ENCODE data around the gene IRF4. TPM values are rescaled to one million over a fixed set of nuclear protein-coding genes. Genes with fewer than 3 reads are reported as not detected.
A peak's percentile ranks its signal among the peaks of the same experiment; 100 is the strongest.

The IRF4 gene
- total and polyA plus RNA-seq, 2 experiments from 2014 or later, result 1.3 to 1.9 TPM

DNA sequence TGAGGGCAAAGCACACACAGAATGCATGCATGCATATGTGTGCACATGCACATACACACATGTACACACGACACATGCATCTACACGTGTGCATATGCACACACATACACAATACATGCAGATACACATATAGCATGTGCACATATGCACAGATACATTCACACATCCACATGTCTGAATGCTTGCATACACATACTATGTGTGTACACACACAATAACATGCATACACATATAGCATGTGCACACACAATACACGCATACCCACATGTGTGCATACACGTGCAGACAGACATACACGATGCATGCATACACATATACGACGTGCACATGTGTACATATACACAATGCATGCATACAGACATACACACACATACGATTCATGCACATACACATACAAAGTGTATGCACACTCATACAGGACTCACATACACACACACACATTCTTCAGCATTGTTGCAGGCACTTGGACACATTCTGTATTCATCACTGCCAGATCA, 24.2 kb upstream of the IRF4 start:
- no peak overlapping the region for H3K4me3 Mint-ChIP-seq
- H3K4me2 ChIP-seq, result no peak overlapping the region
- peaks cover 9% of the 10 kb centered on the region; the same call in 1 of the 2 replicates for H3K4me1 ChIP-seq (ENCODE audit: insufficient read depth)
- no peak overlapping the region for H3K27ac Mint-ChIP-seq
- H3K9me2 ChIP-seq (ENCODE audit: insufficient read depth), result 0 out of 2 replicates have a peak, but pooled peaks cover 6% of the 10 kb centered on the region
- no peaks in the 10 kb centered on the region for H4K20me1 ChIP-seq (replicated peaks; ENCODE audit: insufficient read depth)
- ATAC-seq, result no peak
- peaks cover 7% of the 10 kb centered on the region for H3K4me1 Mint-ChIP-seq
- no peak for DNase-seq (ENCODE audit: low spot score)
- peaks cover 20% of the 10 kb centered on the region for H3K27me3 Mint-ChIP-seq (ENCODE audit: insufficient read depth, low read depth, poor library complexity)
- peaks cover 36% of the 10 kb centered on the region for H3K36me3 ChIP-seq (ENCODE audit: insufficient read depth)
- TF ChIP-seq EZH2phosphoT487 (IDR thresholded peaks at IDR 0.05; ENCODE audit: unreplicated experiment) (no peak), ZNF114 (CRISPR knock-in tag; IDR thresholded peaks at IDR 0.05) (no peak)
- peaks cover 90% of the 10 kb centered on the region for H3K9me3 Mint-ChIP-seq
- H3K36me3 Mint-ChIP-seq (ENCODE audit: low read depth), result peaks cover 43% of the 10 kb centered on the region
- H3K27me3 ChIP-seq (ENCODE audit: insufficient read depth), result no peaks in the 10 kb centered on the region
- no peak overlapping the region for H3K27ac ChIP-seq (ENCODE audit: low read depth)
- no peak overlapping the region for H2AFZ ChIP-seq
- 0 out of 2 replicates have a peak, but pooled peaks cover 5% of the 10 kb centered on the region for H3F3A ChIP-seq (replicated peaks; ENCODE audit: low read depth)
- no peaks in the 10 kb centered on the region for H3K79me2 ChIP-seq (replicated peaks; ENCODE audit: insufficient read depth)
- H3K4me3 ChIP-seq, result no peak overlapping the region

DNA sequence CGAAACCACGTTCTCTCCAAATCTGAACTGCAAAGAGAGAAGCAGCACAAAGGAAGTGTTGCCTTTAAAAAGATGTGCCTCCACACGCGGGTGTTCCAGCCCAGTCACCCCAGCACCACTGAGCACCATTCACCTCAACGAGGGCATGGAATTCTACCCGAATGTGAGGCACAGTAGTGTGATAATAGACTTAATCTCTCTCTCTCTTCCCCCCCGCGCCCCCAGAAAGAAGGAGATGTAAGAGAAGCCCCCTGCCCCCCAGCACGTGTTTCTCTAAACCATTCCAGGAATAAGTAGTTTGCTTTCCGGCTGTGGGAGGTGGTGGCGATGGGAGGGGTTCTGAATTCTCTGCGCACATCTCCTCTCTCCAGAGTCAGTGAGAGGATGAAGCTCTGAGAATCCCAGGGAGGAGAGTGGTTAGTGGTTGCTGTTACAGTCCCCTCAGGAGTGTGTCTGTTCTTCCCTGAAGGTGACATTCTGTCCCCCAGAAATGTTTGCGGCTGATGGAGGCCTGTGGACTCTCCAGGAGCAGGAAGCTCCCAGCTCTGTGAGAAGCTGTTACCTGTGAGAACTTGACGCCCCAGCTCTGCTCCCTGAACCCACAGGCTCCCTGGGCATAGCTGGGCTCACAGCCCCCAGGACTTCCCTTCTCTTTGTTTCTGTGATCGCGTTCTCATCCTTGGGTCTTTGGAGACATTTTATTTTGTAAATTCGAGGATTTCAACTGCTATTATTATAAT, 23.5 kb upstream of the IRF4 start:
- Mint-ChIP-seq H3K9me3 (peaks cover 90% of the 10 kb centered on the region), H3K27ac (no peak overlapping the region), H3K36me3 (ENCODE audit: low read depth) (peaks cover 41% of the 10 kb centered on the region), H3K4me1 (peaks cover 7% of the 10 kb centered on the region), H3K4me3 (no peak overlapping the region), H3K27me3 (ENCODE audit: insufficient read depth, low read depth, poor library complexity) (peaks cover 22% of the 10 kb centered on the region)
- H3K4me3 ChIP-seq, result no peak overlapping the region
- ATAC-seq, result peak; percentile 46
- H3K36me3 ChIP-seq (ENCODE audit: insufficient read depth), result peaks cover 33% of the 10 kb centered on the region
- DNase-seq (ENCODE audit: low spot score), result no peak
- H3K27ac ChIP-seq (ENCODE audit: low read depth), result no peak overlapping the region
- no peaks in the 10 kb centered on the region for H3K27me3 ChIP-seq (ENCODE audit: insufficient read depth)
- 0 out of 2 replicates have a peak, but pooled peaks cover 5% of the 10 kb centered on the region for H3F3A ChIP-seq (replicated peaks; ENCODE audit: low read depth)
- H3K4me2 ChIP-seq, result no peak overlapping the region
- H3K4me1 ChIP-seq (ENCODE audit: insufficient read depth), result peaks cover 9% of the 10 kb centered on the region; the same call in 1 of the 2 replicates
- no peaks in the 10 kb centered on the region for H3K79me2 ChIP-seq (replicated peaks; ENCODE audit: insufficient read depth)
- H4K20me1 ChIP-seq (replicated peaks; ENCODE audit: insufficient read depth), result no peaks in the 10 kb centered on the region
- TF ChIP-seq JUNB (IDR thresholded peaks at IDR 0.05; ENCODE audit: unreplicated experiment), result no peak
- no peak for TF ChIP-seq NANOG (IDR thresholded peaks at IDR 0.05; ENCODE audit: borderline replicate concordance)
- no peak for TF ChIP-seq CREB1 (CRISPR knock-in tag; IDR thresholded peaks at IDR 0.05; ENCODE audit: low read depth)
- TF ChIP-seq, protein P1, sequence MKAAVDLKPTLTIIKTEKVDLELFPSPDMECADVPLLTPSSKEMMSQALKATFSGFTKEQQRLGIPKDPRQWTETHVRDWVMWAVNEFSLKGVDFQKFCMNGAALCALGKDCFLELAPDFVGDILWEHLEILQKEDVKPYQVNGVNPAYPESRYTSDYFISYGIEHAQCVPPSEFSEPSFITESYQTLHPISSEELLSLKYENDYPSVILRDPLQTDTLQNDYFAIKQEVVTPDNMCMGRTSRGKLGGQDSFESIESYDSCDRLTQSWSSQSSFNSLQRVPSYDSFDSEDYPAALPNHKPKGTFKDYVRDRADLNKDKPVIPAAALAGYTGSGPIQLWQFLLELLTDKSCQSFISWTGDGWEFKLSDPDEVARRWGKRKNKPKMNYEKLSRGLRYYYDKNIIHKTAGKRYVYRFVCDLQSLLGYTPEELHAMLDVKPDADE (IDR thresholded peaks at IDR 0.05), result no peak
- TF ChIP-seq, protein P2, sequence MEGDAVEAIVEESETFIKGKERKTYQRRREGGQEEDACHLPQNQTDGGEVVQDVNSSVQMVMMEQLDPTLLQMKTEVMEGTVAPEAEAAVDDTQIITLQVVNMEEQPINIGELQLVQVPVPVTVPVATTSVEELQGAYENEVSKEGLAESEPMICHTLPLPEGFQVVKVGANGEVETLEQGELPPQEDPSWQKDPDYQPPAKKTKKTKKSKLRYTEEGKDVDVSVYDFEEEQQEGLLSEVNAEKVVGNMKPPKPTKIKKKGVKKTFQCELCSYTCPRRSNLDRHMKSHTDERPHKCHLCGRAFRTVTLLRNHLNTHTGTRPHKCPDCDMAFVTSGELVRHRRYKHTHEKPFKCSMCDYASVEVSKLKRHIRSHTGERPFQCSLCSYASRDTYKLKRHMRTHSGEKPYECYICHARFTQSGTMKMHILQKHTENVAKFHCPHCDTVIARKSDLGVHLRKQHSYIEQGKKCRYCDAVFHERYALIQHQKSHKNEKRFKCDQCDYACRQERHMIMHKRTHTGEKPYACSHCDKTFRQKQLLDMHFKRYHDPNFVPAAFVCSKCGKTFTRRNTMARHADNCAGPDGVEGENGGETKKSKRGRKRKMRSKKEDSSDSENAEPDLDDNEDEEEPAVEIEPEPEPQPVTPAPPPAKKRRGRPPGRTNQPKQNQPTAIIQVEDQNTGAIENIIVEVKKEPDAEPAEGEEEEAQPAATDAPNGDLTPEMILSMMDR (conservative IDR thresholded peaks at IDR 0.05; ENCODE audit: low read depth in 2 of 2), result no peak
- no peak for TF ChIP-seq POLR2AphosphoS5 (IDR thresholded peaks at IDR 0.05; ENCODE audit: low read depth)
- no peak for TF ChIP-seq ZNF114 (CRISPR knock-in tag; IDR thresholded peaks at IDR 0.05)
- H2AFZ ChIP-seq, result peak overlapping the region; percentile 61; the same call in 1 of the 2 replicates
- H3K9me2 ChIP-seq (ENCODE audit: insufficient read depth), result 0 out of 2 replicates have a peak, but pooled peaks cover 2% of the 10 kb centered on the region

Data from GM23338 (cell line).